CD4-positive, alpha-beta T cell treated with Interferon alpha-2 for 1 hour (primary cell): ENCODE data around the gene ZNF682.
"Not testable (repeated sequence)": the region's sequence is repeated elsewhere in the genome, so short reads cannot be mapped to it uniquely, and the experiment has no call there.

Experiments
- DNase-seq, 2 donors: peaks; one replicate each; pipeline ENCODE4 v3.0.0-alpha.2; 2020 to 2022

The ZNF682 gene

DNA sequence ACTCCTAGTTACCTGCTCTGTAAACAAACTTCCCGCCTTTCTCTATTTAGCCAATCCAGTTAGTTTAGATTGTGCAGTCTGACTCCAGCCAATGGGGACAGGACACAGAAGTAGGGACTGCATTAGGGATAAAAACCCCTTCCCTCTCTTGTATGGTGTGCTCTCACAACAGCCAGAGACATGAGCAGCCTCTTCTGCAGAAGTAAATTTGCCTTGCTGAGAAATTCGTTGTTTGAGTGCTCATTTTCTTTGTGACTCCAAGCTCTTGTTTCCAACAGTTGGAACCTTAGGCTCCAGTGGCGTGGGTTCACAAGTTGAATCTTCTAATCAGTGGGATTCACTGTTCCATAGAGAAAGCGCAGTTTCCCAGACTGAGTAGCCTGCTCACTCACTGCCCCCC is 72.4 kb downstream of the ZNF682 start:
- DNase-seq, result no peak

DNA sequence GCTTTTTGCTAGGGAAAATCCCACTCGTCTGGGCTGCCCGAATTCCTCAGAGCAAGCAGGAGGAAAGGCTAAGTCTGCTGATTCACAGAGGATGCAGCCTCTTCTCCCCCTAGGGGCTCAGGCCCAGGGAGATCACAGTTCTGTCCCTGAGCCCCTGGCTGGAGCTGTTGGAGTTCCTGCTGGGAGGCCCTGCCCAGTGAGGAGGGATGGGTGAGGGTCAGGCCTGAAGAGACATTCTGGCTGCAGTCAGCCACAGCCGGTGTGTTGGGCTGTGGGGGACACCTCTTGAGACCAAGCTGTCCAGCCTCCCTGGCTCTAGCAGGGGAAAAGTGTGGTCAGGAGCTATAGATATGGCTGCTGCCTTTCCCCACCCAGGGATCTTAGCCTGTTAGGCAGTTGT is 73.2 kb downstream of the ZNF682 start:
- not testable (repeated sequence) for DNase-seq

DNA sequence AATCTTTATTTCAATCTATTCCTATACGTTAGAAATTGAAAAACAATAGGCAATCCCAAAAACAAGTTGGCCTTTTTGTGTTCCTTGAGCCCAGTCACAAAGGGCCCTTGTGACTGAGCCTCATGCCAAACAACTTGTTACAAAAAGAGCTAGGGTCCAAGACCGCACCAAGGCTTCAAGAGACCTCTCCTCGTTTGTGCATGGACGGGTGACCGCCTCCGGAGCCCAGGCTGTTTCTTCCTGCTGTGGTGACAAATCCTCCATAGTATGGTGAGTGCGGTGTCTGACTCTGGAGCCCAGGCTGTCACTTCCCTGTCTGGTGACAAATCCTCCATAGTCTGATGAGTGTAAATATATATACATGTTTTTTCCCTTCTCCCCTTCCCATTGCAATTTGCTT is 74.9 kb downstream of the ZNF682 start:
- no peak for DNase-seq

DNA sequence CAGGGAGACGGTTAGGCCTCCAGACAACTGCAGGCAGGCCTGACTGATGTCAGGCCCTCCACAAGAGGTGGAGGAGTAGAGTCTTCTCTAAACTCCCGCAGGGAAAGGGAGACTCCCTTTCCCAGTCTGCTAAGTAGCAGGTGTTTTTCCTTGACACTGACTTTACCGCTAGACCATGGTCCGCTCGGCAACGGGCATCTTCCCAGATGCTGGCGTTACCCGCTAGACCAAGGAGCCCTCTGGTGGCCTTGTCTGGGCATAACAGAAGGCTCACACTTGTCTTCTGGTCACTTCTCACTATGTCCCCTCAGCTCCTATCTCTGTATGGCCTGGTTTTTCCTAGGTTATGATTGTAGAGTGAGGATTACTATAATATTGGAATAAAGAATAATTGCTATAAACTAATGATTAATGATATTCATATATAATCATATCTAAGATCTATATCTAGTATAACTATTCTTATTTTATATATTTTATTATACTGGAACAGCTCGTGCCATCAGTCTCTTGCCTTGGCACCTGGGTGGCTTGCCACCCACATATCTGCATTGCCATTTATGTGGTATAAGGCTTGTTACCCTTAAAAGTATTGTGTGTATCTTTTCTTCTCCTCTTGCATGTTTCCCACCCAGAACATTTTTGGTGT is 80.0 kb downstream of the ZNF682 start:
- DNase-seq, result peak; percentile 62 to 71

DNA sequence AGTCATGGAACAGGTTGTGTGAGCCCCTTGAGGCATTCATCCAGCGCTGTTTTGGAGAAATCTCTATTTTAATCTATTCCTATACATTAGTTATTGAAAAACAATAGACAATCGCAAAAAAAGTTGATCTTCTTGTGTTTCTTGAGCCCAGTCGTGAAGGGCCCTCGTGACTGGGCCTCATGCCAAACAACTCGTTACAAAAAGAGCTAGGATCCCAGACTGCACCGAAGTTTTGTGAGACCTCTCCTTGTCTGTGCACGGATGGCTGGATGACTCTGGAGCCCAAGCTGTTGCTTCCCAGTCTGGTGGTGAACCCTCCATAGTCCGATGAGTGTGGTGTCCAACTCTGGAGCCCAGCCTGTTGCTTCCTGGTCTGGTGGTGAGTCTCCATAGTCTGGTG is 81.5 kb downstream of the ZNF682 start:
- DNase-seq, result not testable (repeated sequence)

DNA sequence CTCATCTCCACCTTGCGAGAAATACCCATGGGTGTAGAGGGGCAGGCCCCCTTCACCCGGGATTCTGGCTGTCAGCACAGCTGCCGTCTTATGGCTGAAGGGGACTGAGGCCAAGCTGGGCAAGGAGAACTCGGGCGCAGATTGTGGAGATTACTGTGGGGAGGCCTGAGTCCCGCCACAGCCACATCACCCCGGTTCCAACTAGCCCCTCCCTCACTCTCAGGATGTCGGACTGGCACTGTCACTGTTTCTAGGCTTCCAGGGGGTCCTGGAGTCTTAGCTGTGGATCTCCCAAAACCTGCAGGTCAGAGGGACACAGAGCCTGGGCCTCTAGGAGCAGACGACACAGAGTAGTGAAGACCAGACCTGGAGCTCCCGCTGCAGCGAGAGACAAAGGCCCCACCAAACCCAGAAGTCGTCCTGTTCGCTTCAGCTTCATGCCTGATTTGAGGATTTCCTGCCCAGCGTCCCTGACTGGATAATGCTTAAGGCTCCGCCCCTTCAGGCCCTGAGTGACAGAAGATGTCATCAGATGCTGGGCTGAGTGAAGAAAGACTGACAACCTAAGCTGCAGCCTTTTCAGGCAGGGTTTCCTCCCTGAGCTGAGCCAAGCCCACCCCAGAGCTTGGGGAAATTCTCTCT is 82.8 kb downstream of the ZNF682 start:
- no peak for DNase-seq

DNA sequence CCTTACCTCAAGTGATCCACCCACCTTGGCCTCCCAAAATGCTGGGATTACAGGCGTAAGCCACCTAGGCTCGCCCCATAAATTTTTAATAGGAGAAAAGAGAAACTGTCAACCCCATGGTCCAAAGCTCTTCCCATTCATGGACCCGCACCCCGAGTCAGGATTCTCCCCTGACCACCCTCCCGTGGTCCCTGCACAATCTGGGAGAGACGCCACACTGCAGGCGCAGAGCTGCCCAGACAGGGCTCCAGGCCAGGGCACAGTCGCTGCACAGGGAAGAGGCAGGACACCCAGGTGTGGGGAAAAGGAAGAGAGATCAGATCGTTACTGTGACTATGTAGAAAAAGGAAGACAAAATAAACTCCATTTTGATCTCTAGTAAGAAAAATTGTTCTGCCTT is 84.1 kb downstream of the ZNF682 start:
- DNase-seq, result no peak
